Coronary artery (tissue), 2 donors: ENCODE data around the gene NUP62CL.
A peak's percentile ranks its signal among the peaks of the same experiment; 100 is the strongest.

Experiments
- DNase-seq: peaks from one replicate; pipeline ENCODE4 v3.0.0-alpha.2; 2017; ENCODE audit warnings: low spot score
- H3K27ac ChIP-seq, 2 donors: fragments of 200-600 bp; sonication (generic); one replicate each; pipeline ENCODE4 v1.5.1; 2016 to 2019
- H3K4me3 ChIP-seq: fragments of 200-600 bp; sonication (generic); 2 replicates; pipeline ENCODE4 v1.5.1; 2016; ENCODE audit warnings: mild to moderate bottlenecking, moderate library complexity
- CTCF ChIP-seq: fragments of 200-600 bp; sonication (generic); IDR thresholded peaks from one replicate; pipeline ENCODE4 v1.5.1; 2019; ENCODE audit warnings: antibody characterized with exemption

The NUP62CL gene

GRCh38 chrX:107146670-107147069 is 59.6 kb downstream of the NUP62CL start:
- TF ChIP-seq CTCF, result no peak
- Histone ChIP-seq H3K27ac (no peak overlapping the region), H3K4me3 (no peak overlapping the region)
- no peak for DNase-seq

GRCh38 chrX:107135965-107136307 is 70.3 kb downstream of the NUP62CL start:
- no peak for DNase-seq
- Histone ChIP-seq H3K4me3 (no peak overlapping the region), H3K27ac (no peak overlapping the region)
- TF ChIP-seq CTCF, result no peak

GRCh38 chrX:107135049-107135964 is 70.9 kb downstream of the NUP62CL start:
- H3K4me3 ChIP-seq, result no peak overlapping the region
- DNase-seq, result no peak
- no peak for TF ChIP-seq CTCF
- H3K27ac ChIP-seq, result no peak overlapping the region

GRCh38 chrX:107123750-107124149 is 82.5 kb downstream of the NUP62CL start:
- Histone ChIP-seq H3K4me3 (no peak overlapping the region), H3K27ac (no peak overlapping the region)
- no peak for TF ChIP-seq CTCF
- DNase-seq, result no peak

- no peak for DNase-seq
- no peak for TF ChIP-seq CTCF
- H3K27ac ChIP-seq, result no peak overlapping the region
- peak overlapping the region; percentile 81 for H3K4me3 ChIP-seq
Measured at GRCh38 chrX:107119283-107119682, 87.0 kb downstream of the NUP62CL start.

- peak within 1 kb of the TSS; percentile 21 to 65 for H3K27ac ChIP-seq
- H3K4me3 ChIP-seq, result peak within 1 kb of the TSS; percentile 81
- peak; percentile 80 for DNase-seq
- TF ChIP-seq CTCF, result no peak
Measured at GRCh38 chrX:107118322-107119147, 87.7 kb downstream of the NUP62CL start, which contains the start of gene RBM41. RBM41 (minus strand) TSS chrX:107118822; CDS start chrX:107118773, 49 bp downstream.
